ENCODE measurements around the gene C10orf67. TPM values are rescaled to one million over a fixed set of nuclear protein-coding genes. Genes with fewer than 3 reads are reported as not detected.

The C10orf67 gene
- total and polyA plus RNA-seq, 9 of the 15 experiments (the other 6 are each of a cell fraction or from before 2014, with no cell fraction given), result not detected

DNA sequence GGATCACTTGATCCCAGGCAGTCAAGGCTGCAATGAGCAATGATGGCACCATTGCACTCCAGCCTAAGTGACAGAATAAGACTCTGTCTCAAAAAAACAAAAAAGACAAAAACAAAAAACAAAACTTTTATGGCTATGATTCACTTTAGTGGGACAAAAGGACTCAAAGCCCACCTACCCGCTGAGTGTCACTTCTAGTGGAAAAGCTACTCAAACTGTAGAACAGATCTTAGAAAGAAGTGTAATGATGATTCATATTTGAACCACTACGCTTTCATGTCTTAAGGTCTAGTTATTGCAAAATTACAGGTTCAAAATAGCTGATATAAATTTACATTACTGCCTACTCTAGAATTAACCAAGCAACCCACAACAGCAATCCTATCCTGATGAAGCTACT is 47.2 kb upstream of the C10orf67 start:
- in situ Hi-C loops (cut with MboI), result no loop called here
- TF ChIP-seq ZFPM2 (CRISPR knock-in tag; IDR thresholded peaks at IDR 0.05) (no peak), SRSF9 (IDR thresholded peaks at IDR 0.05; ENCODE audit: borderline replicate concordance, low read depth, low read length) (no peak), DNMT1 (IDR thresholded peaks at IDR 0.05) (no peak), CCAR2 (IDR thresholded peaks at IDR 0.05; ENCODE audit: low read depth, low read length) (no peak), SIX5 (IDR thresholded peaks at IDR 0.05; ENCODE audit: borderline replicate concordance in 1 of 2, insufficient read depth in 1 of 2, low read depth in 1 of 2, low read length in 2 of 2) (no peak), RBM34 (IDR thresholded peaks at IDR 0.05; ENCODE audit: borderline replicate concordance, insufficient read depth, low read length) (no peak), SAP30 (IDR thresholded peaks at IDR 0.05; ENCODE audit: borderline replicate concordance, insufficient read depth, low read depth, low read length, poor library complexity, severe bottlenecking) (no peak), ZBTB8A (IDR thresholded peaks at IDR 0.05; ENCODE audit: partially characterized antibody) (no peak), MTA3 (IDR thresholded peaks at IDR 0.05; ENCODE audit: borderline replicate concordance) (no peak), ZNF699 (CRISPR knock-in tag; IDR thresholded peaks at IDR 0.05; ENCODE audit: insufficient replicate concordance) (no peak), NCOR1 (IDR thresholded peaks at IDR 0.05) (no peak), FOXJ3 (CRISPR knock-in tag; IDR thresholded peaks at IDR 0.05) (no peak)
- TF ChIP-seq, protein P1, sequence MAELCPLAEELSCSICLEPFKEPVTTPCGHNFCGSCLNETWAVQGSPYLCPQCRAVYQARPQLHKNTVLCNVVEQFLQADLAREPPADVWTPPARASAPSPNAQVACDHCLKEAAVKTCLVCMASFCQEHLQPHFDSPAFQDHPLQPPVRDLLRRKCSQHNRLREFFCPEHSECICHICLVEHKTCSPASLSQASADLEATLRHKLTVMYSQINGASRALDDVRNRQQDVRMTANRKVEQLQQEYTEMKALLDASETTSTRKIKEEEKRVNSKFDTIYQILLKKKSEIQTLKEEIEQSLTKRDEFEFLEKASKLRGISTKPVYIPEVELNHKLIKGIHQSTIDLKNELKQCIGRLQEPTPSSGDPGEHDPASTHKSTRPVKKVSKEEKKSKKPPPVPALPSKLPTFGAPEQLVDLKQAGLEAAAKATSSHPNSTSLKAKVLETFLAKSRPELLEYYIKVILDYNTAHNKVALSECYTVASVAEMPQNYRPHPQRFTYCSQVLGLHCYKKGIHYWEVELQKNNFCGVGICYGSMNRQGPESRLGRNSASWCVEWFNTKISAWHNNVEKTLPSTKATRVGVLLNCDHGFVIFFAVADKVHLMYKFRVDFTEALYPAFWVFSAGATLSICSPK (IDR thresholded peaks at IDR 0.05; ENCODE audit: borderline replicate concordance), result no peak
- ATAC-seq, result no peak
- intact Hi-C loops (cut with micrococcal nuclease), result no loop called here
- ChIA-PET POLR2A (no interaction called here), CTCF (ENCODE audit: low intra/inter-chr PET ratio) (no interaction called here)
- H3K4me2 ChIP-seq (ENCODE audit: insufficient read depth, low read length), result no peak overlapping the region
- H3K79me2 ChIP-seq (ENCODE audit: control insufficient read depth, insufficient read depth, low read length), result no peaks in the 10 kb centered on the region
- no peak overlapping the region for H2AFZ ChIP-seq (ENCODE audit: low read depth, low read length)
- no peaks in the 10 kb centered on the region for H3K9me3 ChIP-seq (replicated peaks; ENCODE audit: control insufficient read depth, insufficient read depth, low read depth, low read length)
- H3K9me1 ChIP-seq (ENCODE audit: control insufficient read depth, insufficient read depth, low read length), result no peaks in the 10 kb centered on the region
- no peak for FAIRE-seq
- H4K20me1 ChIP-seq (replicated peaks; ENCODE audit: control insufficient read depth, insufficient read depth, low read length), result no peaks in the 10 kb centered on the region
- no TSS peak for BruUV-seq (replicated peaks)
- H3K9ac ChIP-seq (ENCODE audit: insufficient read depth in 1 of 2, low read depth in 2 of 2, low read length in 2 of 2), result no peak overlapping the region
- no peak for DNase-seq (ENCODE audit: extremely low read depth in 1 of 4, low spot score in 3 of 4)
- no peak overlapping the region for H3K4me3 ChIP-seq
- no peaks in the 10 kb centered on the region for H3K36me3 ChIP-seq (ENCODE audit: control insufficient read depth, insufficient read depth, low read length)
- H3K27me3 ChIP-seq (ENCODE audit: control insufficient read depth in 2 of 2, insufficient read depth in 2 of 2, low read length in 2 of 2), result 0 out of 5 replicates have a peak, but pooled peaks cover 0 to 4% of the 10 kb centered on the region in 2 experiments
- H3K27ac ChIP-seq (ENCODE audit: extremely low read depth, low read depth, low read length), result no peak overlapping the region
- WGBS (ENCODE audit: insufficient coverage, low coverage, missing lambda C conversion rate), result 0% methylated on average over 2 of the region's 2 CpGs
- H3K4me1 ChIP-seq (replicated peaks in 1 of 2; ENCODE audit: control insufficient read depth in 2 of 2, insufficient read depth in 2 of 2, low read length in 2 of 2), result no peaks in the 10 kb centered on the region

Data from K562 (cell line).